ENCODE measurements around the gene REN. TPM values are rescaled to one million over a fixed set of nuclear protein-coding genes. Genes with fewer than 3 reads are reported as not detected.

The REN gene
- total and polyA plus RNA-seq, 2 donors (not counting 1 experiment from before 2014, with no cell fraction given): 0.17 to 0.20 TPM

DNA sequence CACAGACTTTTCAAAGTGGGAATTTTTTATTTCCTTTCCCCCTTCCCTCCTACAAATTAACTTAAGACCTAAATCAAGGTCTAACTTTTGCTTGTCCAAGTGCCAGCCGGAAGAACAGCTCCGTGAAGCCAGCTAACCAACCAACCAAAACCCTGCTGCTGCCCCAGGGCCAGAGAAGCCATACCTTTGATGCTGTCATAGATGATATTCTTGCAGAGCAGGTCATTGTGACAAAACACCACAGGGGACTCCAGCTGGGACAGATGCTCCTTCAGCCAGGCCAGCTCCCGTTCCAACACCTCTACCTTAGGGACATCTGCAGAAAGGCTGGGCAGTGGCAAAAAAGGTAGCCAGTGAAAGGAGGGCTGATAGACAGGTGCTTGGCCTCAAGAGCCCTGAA is 25.0 kb downstream of the REN start:
- Histone ChIP-seq H2AFZ (ENCODE audit: low read length) (no peak overlapping the region), H3K27ac (ENCODE audit: insufficient read depth, low read length) (no peak overlapping the region), H3K9me3 (ENCODE audit: control insufficient read depth, insufficient read depth, low read depth, low read length) (no peaks in the 10 kb centered on the region), H4K20me1 (ENCODE audit: control insufficient read depth, extremely low read depth, insufficient read depth, low read length) (no peaks in the 10 kb centered on the region), H3K79me2 (ENCODE audit: control insufficient read depth, insufficient read depth, low read length) (no peaks in the 10 kb centered on the region), H3K4me2 (ENCODE audit: extremely low read depth, insufficient read depth, low read length) (no peak overlapping the region), H3K27me3 (ENCODE audit: control insufficient read depth, insufficient read depth, low read length) (peaks cover 4% of the 10 kb centered on the region), H3K4me3 (replicated peaks in 1 of 4; ENCODE audit: control extremely low read depth in 1 of 4, insufficient read depth in 1 of 4, low read depth in 3 of 4, low read length in 4 of 4) (no peak overlapping the region), H3K9ac (ENCODE audit: insufficient read depth, low read length) (no peak overlapping the region), H3K4me1 (ENCODE audit: control insufficient read depth, extremely low read depth, insufficient read depth, low read length) (no peaks in the 10 kb centered on the region), H3K36me3 (ENCODE audit: control insufficient read depth, insufficient read depth, low read length) (no peaks in the 10 kb centered on the region)
- TF ChIP-seq CTCF (conservative IDR thresholded peaks at IDR 0.05 in 1 of 2, IDR thresholded peaks at IDR 0.05 in 1 of 2; ENCODE audit: low read depth in 1 of 2, low read length in 2 of 2) (no peak), EZH2 (IDR thresholded peaks at IDR 0.05; ENCODE audit: low read length, missing control alignments) (no peak)
- DNase-seq (ENCODE audit: low read depth in 2 of 2): no peak

DNA sequence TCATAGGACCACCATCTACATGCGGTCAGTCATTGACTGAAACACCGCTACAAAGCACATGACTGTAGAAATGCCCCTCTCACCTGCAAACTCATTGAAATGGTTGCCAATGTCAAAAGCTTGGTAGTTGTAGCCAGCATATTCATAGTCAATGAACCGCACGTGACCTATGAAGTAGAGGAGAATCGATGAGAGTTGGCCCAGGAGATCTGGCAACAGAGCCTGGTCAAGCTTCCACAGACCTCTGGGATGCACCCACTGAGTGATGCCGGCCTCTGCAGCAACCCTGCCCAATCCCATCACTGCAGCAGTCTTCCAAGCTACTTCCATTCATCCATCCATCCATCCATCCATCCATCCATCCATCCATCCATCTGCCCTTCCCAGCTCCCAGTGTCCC is 26.2 kb downstream of the REN start:
- TF ChIP-seq CTCF (conservative IDR thresholded peaks at IDR 0.05 in 1 of 2, IDR thresholded peaks at IDR 0.05 in 1 of 2; ENCODE audit: low read depth in 1 of 2, low read length in 2 of 2): no peak
- no peak for TF ChIP-seq EZH2 (IDR thresholded peaks at IDR 0.05; ENCODE audit: low read length, missing control alignments)
- no peak for DNase-seq (ENCODE audit: low read depth in 2 of 2)

DNA sequence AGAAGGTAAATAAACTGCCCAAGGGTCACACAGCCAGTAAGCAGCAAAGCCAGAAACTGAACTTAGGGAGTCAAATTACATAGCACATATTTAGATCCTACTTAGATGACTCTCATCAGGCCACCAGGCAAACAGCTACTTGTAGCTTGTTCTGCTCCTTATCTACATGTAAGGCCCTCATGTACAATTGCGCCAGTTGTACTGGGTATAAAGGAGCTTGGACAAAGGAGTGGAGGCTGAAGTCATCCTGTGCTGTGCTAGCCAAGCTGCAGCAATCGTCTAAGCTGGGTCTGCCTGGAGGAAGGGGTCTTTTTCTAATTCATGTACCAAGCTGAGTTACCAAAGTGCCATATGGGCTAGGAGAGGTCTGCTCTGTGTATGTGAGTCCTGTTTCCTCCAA is 27.0 kb downstream of the REN start:
- Histone ChIP-seq H3K9ac (ENCODE audit: insufficient read depth, low read length) (no peak overlapping the region), H4K20me1 (ENCODE audit: control insufficient read depth, extremely low read depth, insufficient read depth, low read length) (no peaks in the 10 kb centered on the region), H3K27ac (ENCODE audit: insufficient read depth, low read length) (no peak overlapping the region), H3K4me1 (ENCODE audit: control insufficient read depth, extremely low read depth, insufficient read depth, low read length) (no peaks in the 10 kb centered on the region), H3K27me3 (ENCODE audit: control insufficient read depth, insufficient read depth, low read length) (peaks cover 4% of the 10 kb centered on the region), H3K4me3 (replicated peaks in 1 of 4; ENCODE audit: control extremely low read depth in 1 of 4, insufficient read depth in 1 of 4, low read depth in 3 of 4, low read length in 4 of 4) (no peak overlapping the region), H3K79me2 (ENCODE audit: control insufficient read depth, insufficient read depth, low read length) (no peaks in the 10 kb centered on the region), H3K9me3 (ENCODE audit: control insufficient read depth, insufficient read depth, low read depth, low read length) (no peaks in the 10 kb centered on the region), H2AFZ (ENCODE audit: low read length) (no peak overlapping the region), H3K36me3 (ENCODE audit: control insufficient read depth, insufficient read depth, low read length) (no peaks in the 10 kb centered on the region), H3K4me2 (ENCODE audit: extremely low read depth, insufficient read depth, low read length) (no peak overlapping the region)
- no peak for TF ChIP-seq EZH2 (IDR thresholded peaks at IDR 0.05; ENCODE audit: low read length, missing control alignments)
- TF ChIP-seq CTCF (conservative IDR thresholded peaks at IDR 0.05 in 1 of 2, IDR thresholded peaks at IDR 0.05 in 1 of 2; ENCODE audit: low read depth in 1 of 2, low read length in 2 of 2): no peak
- no peak for DNase-seq (ENCODE audit: low read depth in 2 of 2)

More for the DNA sequence above, 26.2 kb downstream of the REN start:
- no peaks in the 10 kb centered on the region for H3K4me1 ChIP-seq (ENCODE audit: control insufficient read depth, extremely low read depth, insufficient read depth, low read length)
- H3K4me2 ChIP-seq (ENCODE audit: extremely low read depth, insufficient read depth, low read length): no peak overlapping the region
- no peaks in the 10 kb centered on the region for H3K36me3 ChIP-seq (ENCODE audit: control insufficient read depth, insufficient read depth, low read length)
- no peaks in the 10 kb centered on the region for H3K9me3 ChIP-seq (ENCODE audit: control insufficient read depth, insufficient read depth, low read depth, low read length)
- no peak overlapping the region for H3K9ac ChIP-seq (ENCODE audit: insufficient read depth, low read length)
- peaks cover 4% of the 10 kb centered on the region for H3K27me3 ChIP-seq (ENCODE audit: control insufficient read depth, insufficient read depth, low read length)
- no peaks in the 10 kb centered on the region for H3K79me2 ChIP-seq (ENCODE audit: control insufficient read depth, insufficient read depth, low read length)
- H3K4me3 ChIP-seq (replicated peaks in 1 of 4; ENCODE audit: control extremely low read depth in 1 of 4, insufficient read depth in 1 of 4, low read depth in 3 of 4, low read length in 4 of 4): no peak overlapping the region
- H3K27ac ChIP-seq (ENCODE audit: insufficient read depth, low read length): no peak overlapping the region
- H2AFZ ChIP-seq (ENCODE audit: low read length): no peak overlapping the region
- no peaks in the 10 kb centered on the region for H4K20me1 ChIP-seq (ENCODE audit: control insufficient read depth, extremely low read depth, insufficient read depth, low read length)
